Adipose tissue (tissue), 3 donors: ENCODE results near the gene BCAS1. TPM values are rescaled to one million over a fixed set of nuclear protein-coding genes. Genes with fewer than 3 reads are reported as not detected.

Source experiments
- H3K27ac ChIP-seq: one replicate; pipeline ENCODE4 v1.5.1; 2013; ENCODE audit warnings: low read depth, low read length
- WGBS, 3 donors: extraction: QIAGEN DNeasy Blood & Tissue Kit; methylation state at CpG; one replicate each; pipeline ENCODE4 v1.1.7; 2013; 5-methylcytosine and 5-hydroxymethylcytosine counted together
- polyA plus RNA-seq, 3 donors: library from polyadenylated mRNA; stranded (reverse); fragments of 200-250 nt; gene quantifications; one replicate each; pipeline ENCODE4 v1.2.3, GENCODE V29; 2013
- donor health status: healthy with polysubstance abuse.
- donor health status: Bipolar disorder and iron deficiency.
- donor health status: healthy.

BCAS1 gene
- polyA plus RNA-seq, 3 donors: 0.24 to 4.8 (median 1.9) TPM

- 89 to 91% (median 90%) methylated on average over 4 of the region's 4 CpGs for WGBS, 3 donors
- H3K27ac ChIP-seq: no peak overlapping the region
Measured at GRCh38 chr20:54104781-54105180, 34.4 kb upstream of the BCAS1 start.

- 69 to 85% (median 72%) methylated on average over 6 of the region's 6 CpGs for WGBS, 3 donors
Measured at GRCh38 chr20:54103762-54104600, 33.6 kb upstream of the BCAS1 start.

GRCh38 chr20:54103067-54103761 lies 32.8 kb upstream of the BCAS1 start:
- WGBS, 3 donors: 34 to 41% (median 41%) methylated on average over 11 of the region's 11 CpGs
- no peak overlapping the region for H3K27ac ChIP-seq

More at GRCh38 chr20:54103762-54104600, 33.6 kb upstream of the BCAS1 start:
- no peak overlapping the region for H3K27ac ChIP-seq

DNA sequence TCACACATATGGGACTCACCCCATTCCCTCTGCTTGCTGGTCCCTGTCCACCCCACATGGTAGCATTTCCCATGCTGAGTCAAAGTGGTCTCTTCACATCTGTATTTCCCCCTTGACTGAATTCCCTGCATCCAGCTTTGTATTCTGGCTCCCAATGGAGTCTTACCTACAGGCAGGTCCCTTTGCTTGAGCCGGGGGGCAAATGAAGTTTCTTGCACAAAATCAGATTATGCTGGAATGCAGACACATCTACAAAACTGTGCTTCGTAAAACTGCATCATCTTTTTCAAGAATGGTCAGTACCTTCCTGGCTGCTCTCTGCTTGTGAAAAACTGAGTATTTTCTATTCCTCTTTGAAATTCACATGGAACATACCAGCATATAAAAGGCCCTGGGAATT lies 32.1 kb upstream of the BCAS1 start:
- H3K27ac ChIP-seq: no peak overlapping the region
- 94 to 97% (median 95%) methylated on average over 2 of the region's 2 CpGs for WGBS, 3 donors

DNA sequence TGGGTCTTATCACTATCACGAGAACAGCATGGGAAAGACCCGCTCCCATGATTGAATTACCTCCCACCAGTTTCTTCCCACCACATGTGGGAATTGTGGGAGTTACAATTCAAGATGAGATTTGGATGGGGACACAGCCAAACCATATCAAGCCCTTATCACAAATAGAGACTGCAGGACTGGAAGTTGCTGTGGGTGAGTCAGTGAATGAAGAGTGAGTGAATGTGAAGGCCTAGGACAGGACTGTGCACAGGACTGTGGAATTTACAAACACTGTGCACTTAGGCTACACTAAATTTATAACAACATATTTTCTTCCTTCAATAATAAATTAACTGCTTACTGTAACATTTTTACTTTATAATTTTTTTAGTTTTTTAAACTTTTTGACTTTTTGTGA lies 30.2 kb upstream of the BCAS1 start:
- WGBS, 3 donors: 93 to 96% (median 96%) methylated on average over 2 of the region's 2 CpGs
- H3K27ac ChIP-seq: no peak overlapping the region

- WGBS, 3 donors: 96 to 97% (median 96%) methylated on average over 3 of the region's 3 CpGs
Measured at GRCh38 chr20:54099894-54100293, 29.5 kb upstream of the BCAS1 start.

DNA sequence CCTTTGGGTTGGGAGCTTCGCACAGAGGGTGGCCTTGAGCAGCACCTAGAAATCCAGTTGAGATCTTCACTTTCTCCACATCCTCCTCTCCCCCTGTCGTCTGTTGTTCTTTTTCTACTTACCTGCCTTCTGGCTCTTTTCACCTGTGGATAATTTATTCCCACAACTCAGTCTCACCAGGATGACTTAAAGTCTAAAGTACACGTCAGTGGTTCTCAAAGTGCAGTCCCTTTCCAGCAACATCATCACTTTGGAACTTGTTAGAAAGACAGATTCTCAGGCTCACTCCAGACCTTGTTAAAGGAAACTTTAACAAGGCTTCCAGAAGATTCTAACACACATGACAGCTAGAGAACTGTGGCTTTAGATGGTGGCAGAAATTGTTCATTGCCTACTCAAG lies 27.7 kb upstream of the BCAS1 start:
- WGBS, 3 donors: 81 to 91% (median 84%) methylated on average over 3 of the region's 3 CpGs
- H3K27ac ChIP-seq: no peak overlapping the region

More at GRCh38 chr20:54099894-54100293, 29.5 kb upstream of the BCAS1 start:
- H3K27ac ChIP-seq: no peak overlapping the region

DNA sequence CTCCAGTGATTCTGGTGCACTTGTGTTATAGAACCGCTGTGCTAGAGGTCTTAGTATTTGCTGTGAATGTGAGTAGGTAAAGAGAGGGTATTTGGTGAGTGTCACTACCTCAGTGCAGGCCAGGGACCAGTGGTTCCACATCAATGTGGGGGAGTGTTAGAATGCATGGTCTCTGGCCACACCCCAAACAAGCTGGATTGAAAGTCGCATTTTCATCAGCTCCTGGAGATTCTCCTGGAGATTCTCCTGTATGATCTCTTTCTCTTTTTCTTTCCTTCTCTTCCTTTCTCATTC lies 26.8 kb upstream of the BCAS1 start:
- H3K27ac ChIP-seq: no peak overlapping the region
- WGBS, 3 donors: 78 to 92% (median 89%) methylated on average over 2 of the region's 2 CpGs

GRCh38 chr20:54095824-54096223 lies 25.4 kb upstream of the BCAS1 start:
- WGBS, 3 donors: 80 to 98% (median 80%) methylated on average over 1 of the region's 1 CpG
- no peak overlapping the region for H3K27ac ChIP-seq

GRCh38 chr20:54094268-54094580 lies 23.8 kb upstream of the BCAS1 start:
- H3K27ac ChIP-seq: no peak overlapping the region
- 78 to 85% (median 84%) methylated on average over 5 of the region's 5 CpGs for WGBS, 3 donors

- WGBS, 3 donors: 41 to 67% (median 58%) methylated on average over 9 of the region's 9 CpGs
- no peak overlapping the region for H3K27ac ChIP-seq
Measured at GRCh38 chr20:54093423-54094267, 23.3 kb upstream of the BCAS1 start.

DNA sequence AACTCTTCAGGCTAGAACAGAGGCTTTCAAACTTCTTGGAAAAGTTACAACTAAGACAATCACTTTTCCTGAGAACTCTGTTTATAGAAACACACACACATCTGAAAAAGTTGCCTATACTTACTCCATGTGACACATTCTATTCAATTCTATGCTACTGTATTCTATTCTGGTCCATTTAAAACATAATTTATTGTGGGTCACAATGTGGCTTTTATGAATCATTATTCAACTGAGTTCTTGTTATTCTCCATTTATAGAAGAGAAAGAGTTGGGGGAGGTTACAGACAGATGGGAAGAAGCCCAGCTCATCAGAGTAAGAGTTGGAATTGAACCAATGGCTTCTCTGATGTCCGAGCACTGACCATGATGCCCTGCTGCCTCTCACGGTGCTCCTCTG lies 21.6 kb upstream of the BCAS1 start:
- H3K27ac ChIP-seq: no peak overlapping the region
- 48 to 76% (median 67%) methylated on average over 2 of the region's 2 CpGs for WGBS, 3 donors

GRCh38 chr20:54091120-54091480 lies 20.7 kb upstream of the BCAS1 start:
- H3K27ac ChIP-seq: no peak overlapping the region
- WGBS, 3 donors: 71 to 87% (median 74%) methylated on average over 6 of the region's 6 CpGs

DNA sequence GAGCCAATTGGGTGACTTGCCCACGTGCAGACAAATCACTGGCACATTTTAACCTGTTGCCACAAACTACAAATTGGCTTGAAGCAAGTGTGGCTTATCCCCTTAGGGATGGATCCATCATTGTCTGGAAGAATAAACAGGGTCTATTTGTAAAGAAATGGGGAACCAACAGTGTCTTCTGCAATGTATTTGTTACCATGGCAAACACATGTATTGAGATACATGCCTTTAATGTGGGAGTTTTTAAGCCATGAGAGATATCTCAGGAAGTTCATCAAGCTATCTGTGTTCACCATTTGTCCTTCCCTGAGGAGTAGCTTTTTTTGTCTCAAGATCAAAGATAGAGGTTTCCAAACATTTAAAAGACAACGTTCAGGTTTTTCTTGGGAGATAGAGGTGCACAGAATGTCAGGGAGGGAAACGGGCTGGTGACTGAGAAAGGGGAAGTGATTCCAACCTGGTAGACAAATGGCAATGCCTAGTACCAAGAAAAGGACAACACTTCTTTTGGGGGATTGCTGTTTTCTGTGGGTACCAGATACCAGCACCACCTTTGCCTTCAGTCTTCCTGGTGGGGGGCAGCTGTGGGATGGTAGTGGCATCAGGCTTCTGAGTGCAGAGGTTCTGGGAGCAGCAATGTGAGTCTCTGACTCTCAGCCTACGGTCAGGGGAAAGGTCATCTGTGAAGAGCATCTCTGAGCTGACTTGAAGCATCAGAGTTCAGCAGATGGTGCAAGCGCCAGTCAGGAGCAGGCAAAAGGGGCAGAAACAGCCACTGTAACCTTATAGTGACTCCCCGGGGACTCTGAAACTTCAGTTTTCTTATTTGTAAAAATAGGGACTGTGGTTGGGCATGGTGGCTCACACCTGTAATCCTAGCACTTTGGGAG lies 20.1 kb upstream of the BCAS1 start:
- H3K27ac ChIP-seq: no peak overlapping the region
- WGBS, 3 donors: 58 to 68% (median 61%) methylated on average over 6 of the region's 6 CpGs

- no peak overlapping the region for H3K27ac ChIP-seq
- WGBS, 3 donors: 55 to 58% (median 57%) methylated on average over 1 of the region's 1 CpG
Measured at GRCh38 chr20:54088430-54088829, 18.0 kb upstream of the BCAS1 start.

GRCh38 chr20:54086507-54087039 lies 16.2 kb upstream of the BCAS1 start:
- no peak overlapping the region for H3K27ac ChIP-seq
- 51 to 74% (median 73%) methylated on average over 12 of the region's 12 CpGs for WGBS, 3 donors

DNA sequence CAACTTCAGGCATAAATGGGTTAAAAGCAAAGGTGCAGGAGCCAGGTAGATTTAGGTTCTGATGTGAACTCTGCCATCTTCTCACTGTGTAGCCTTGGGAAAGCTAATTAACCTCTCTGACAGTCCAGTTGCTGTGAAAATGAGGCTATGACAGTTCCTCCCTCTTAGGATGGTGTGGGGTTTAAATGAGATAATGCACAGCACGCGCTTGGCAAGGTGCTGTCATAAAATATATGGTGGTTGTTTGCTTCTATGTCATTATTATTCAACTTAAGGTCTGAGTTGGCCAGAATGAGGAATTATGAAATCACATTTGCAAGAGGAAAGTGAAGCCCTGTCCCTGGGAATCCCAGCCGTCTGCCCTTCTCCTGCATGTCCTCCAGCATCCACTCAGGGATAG lies 15.5 kb upstream of the BCAS1 start:
- 80 to 89% (median 81%) methylated on average over 3 of the region's 3 CpGs for WGBS, 3 donors
- no peak overlapping the region for H3K27ac ChIP-seq

- H3K27ac ChIP-seq: no peak overlapping the region
- 87 to 94% (median 88%) methylated on average over 1 of the region's 1 CpG for WGBS, 3 donors
Measured at GRCh38 chr20:54085425-54085824, 15.0 kb upstream of the BCAS1 start.
